ENCODE data around the gene NMNAT2. TPM values are rescaled to one million over a fixed set of nuclear protein-coding genes. Genes with fewer than 3 reads are reported as not detected.
A peak's percentile ranks its signal among the peaks of the same experiment; 100 is the strongest.

Gene NMNAT2
- total RNA-seq, 4 donors from 2014 or later, result 0.60 to 1.7 (median 0.92) TPM

DNA sequence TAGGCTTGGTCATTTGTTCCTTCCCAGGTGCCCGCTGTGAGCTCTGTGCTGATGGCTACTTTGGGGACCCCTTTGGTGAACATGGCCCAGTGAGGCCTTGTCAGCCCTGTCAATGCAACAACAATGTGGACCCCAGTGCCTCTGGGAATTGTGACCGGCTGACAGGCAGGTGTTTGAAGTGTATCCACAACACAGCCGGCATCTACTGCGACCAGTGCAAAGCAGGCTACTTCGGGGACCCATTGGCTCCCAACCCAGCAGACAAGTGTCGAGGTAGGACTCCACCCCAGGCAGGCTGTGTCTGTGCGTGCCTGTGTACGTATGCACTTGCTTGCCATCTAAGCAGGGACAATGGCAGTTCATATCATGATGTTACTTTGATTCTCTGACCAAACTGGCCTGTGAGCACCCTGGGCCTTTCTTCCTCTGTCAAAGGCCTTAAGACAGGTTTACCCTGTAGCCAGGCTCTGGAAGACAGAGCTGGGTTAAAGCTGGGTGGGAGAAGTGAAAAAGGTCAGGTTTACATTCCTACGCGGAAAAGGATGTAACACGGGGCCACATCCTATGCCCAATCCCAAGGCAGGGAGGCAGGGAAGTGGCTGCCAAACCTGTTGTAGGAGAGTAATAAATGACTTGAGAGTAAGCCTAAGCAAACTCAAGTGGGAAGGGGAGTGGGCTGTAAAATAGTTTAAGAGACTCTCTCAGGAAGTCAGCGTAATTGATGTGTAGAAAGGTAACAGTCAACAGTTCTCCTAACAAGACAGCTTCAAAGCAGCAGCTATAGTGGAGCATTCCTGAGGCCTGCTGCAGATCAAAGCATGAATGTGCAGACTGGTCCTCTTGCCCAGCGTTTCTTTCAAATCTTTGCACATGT lies 189.6 kb downstream of the NMNAT2 start:
- Histone ChIP-seq H3K36me3 (no peaks in the 10 kb centered on the region), H3K4me1 (no peaks in the 10 kb centered on the region), H3K4me3 (no peak overlapping the region), H3K9me3 (no peaks in the 10 kb centered on the region), H3K27ac (no peak overlapping the region), H3K27me3 (no peaks in the 10 kb centered on the region)
- no peak for DNase-seq (ENCODE audit: low spot score in 2 of 2)
- 87 to 89% methylated on average over 11 to 12 of the region's 13 CpGs for WGBS, 2 donors
- TF ChIP-seq POLR2A (IDR thresholded peaks at IDR 0.05) (no peak), EP300 (IDR thresholded peaks at IDR 0.05) (no peak)
- TF ChIP-seq, protein P1, sequence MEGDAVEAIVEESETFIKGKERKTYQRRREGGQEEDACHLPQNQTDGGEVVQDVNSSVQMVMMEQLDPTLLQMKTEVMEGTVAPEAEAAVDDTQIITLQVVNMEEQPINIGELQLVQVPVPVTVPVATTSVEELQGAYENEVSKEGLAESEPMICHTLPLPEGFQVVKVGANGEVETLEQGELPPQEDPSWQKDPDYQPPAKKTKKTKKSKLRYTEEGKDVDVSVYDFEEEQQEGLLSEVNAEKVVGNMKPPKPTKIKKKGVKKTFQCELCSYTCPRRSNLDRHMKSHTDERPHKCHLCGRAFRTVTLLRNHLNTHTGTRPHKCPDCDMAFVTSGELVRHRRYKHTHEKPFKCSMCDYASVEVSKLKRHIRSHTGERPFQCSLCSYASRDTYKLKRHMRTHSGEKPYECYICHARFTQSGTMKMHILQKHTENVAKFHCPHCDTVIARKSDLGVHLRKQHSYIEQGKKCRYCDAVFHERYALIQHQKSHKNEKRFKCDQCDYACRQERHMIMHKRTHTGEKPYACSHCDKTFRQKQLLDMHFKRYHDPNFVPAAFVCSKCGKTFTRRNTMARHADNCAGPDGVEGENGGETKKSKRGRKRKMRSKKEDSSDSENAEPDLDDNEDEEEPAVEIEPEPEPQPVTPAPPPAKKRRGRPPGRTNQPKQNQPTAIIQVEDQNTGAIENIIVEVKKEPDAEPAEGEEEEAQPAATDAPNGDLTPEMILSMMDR (IDR thresholded peaks at IDR 0.05), result no peak

DNA sequence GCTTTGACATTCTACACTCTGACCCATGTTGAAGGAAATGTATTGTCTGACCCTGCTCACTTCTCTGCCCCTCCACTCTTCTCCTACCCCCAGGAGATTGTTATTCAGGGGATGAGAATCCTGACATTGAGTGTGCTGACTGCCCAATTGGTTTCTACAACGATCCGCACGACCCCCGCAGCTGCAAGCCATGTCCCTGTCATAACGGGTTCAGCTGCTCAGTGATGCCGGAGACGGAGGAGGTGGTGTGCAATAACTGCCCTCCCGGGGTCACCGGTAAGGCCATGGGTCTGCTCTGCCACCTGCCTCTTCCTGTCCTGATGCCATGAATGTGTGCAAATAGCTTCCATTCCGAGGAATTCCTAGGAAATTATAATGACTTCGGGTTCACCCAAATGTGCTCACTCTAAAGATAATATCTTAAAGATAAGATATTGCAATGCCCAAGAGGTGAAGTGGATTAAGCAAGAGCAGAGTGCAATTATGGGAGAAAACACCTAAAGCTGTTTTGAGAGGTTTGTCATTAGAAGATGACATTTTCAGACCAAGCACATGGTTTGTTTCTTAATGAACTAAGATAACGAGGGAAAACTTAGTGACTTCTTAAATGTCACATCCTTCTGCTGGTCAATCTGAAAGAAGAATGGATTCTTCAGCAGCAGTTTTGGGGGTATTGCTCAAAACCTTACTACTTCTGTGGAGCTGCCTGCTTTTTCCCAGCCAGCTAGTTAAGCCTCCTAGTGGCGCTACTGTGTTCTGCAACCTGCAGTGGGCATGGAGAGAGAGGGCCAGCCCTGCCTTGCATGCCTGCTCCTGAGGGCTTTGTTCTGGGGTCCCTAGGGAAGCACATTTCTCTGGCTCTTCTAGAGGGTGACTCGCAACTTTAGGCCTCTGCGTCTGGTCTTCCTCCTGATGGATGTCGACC lies 190.5 kb downstream of the NMNAT2 start:
- H3K27me3 ChIP-seq, result no peaks in the 10 kb centered on the region
- no peak overlapping the region for H3K27ac ChIP-seq
- WGBS, 2 donors, result 75 to 82% methylated on average over 16 of the region's 16 CpGs
- H3K9me3 ChIP-seq, result no peaks in the 10 kb centered on the region
- no peak overlapping the region for H3K4me3 ChIP-seq
- peak in 1 of 2 donors; percentile 60 for DNase-seq (ENCODE audit: low spot score in 2 of 2)
- TF ChIP-seq EP300 (IDR thresholded peaks at IDR 0.05) (no peak), POLR2A (IDR thresholded peaks at IDR 0.05) (no peak)
- TF ChIP-seq, protein P1 (IDR thresholded peaks at IDR 0.05), result peak; percentile 52 to 72 (median 62)
- no peaks in the 10 kb centered on the region for H3K4me1 ChIP-seq
- no peaks in the 10 kb centered on the region for H3K36me3 ChIP-seq

DNA sequence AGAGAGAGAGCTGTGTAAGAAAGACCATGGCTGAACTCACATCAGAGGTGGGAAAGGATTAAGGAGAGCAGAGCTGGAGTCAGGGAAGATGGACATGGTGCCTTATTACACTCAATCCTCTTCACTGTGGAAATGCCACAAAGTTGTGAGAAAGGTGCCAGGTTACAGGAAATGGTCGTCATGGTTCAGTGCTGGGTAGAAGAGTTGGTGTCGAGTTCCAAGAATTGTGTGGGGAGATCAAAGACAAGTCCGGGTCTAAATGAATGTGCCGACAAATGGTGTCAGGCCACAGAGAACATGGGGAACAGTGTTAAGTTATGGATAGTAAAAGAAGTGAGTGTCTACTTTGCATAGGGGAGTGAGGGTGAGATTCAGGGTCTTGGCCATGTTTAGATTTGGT lies 191.2 kb downstream of the NMNAT2 start:
- Histone ChIP-seq H3K27me3 (no peaks in the 10 kb centered on the region), H3K36me3 (no peaks in the 10 kb centered on the region), H3K27ac (no peak overlapping the region), H3K9me3 (no peaks in the 10 kb centered on the region), H3K4me1 (no peaks in the 10 kb centered on the region), H3K4me3 (no peak overlapping the region)
- TF ChIP-seq, protein P1 (IDR thresholded peaks at IDR 0.05), result no peak
- no peak for TF ChIP-seq EP300 (IDR thresholded peaks at IDR 0.05)
- no peak for TF ChIP-seq POLR2A (IDR thresholded peaks at IDR 0.05)
- WGBS, 2 donors, result 76 to 78% methylated on average over 4 of the region's 4 CpGs
- DNase-seq (ENCODE audit: low spot score in 2 of 2), result no peak

DNA sequence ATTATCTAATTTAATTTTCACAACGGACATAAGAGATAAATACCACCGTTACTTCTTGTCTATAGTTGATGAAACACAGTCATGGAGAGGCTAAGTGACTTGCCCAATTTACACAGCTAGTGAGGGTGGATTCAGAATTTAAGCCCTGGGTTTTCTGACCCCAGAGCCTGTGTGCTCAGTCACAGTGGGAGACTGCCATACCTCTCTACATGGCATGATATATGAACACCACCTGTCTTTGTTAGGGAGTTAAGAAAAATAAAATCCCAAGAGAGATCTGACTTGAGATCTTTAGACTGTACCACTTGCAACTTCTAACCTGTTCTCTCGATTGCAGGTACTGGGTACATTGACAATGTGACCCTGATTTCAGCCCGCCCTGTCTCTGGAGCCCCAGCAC lies 191.8 kb downstream of the NMNAT2 start:
- no peak overlapping the region for H3K27ac ChIP-seq
- H3K9me3 ChIP-seq, result no peaks in the 10 kb centered on the region
- H3K4me1 ChIP-seq, result no peaks in the 10 kb centered on the region
- 90 to 91% methylated on average over 4 of the region's 4 CpGs for WGBS, 2 donors
- DNase-seq (ENCODE audit: low spot score in 2 of 2), result no peak
- no peaks in the 10 kb centered on the region for H3K27me3 ChIP-seq
- no peaks in the 10 kb centered on the region for H3K36me3 ChIP-seq
- TF ChIP-seq EP300 (IDR thresholded peaks at IDR 0.05) (no peak), POLR2A (IDR thresholded peaks at IDR 0.05) (no peak)
- TF ChIP-seq, protein P1 (IDR thresholded peaks at IDR 0.05), result no peak
- H3K4me3 ChIP-seq, result no peak overlapping the region
